ENCODE measurements around the gene PHOSPHO1. TPM values are rescaled to one million over a fixed set of nuclear protein-coding genes. Genes with fewer than 3 reads are reported as not detected.
A peak's percentile ranks its signal among the peaks of the same experiment; 100 is the strongest.

The PHOSPHO1 gene
- polyA plus RNA-seq, 2 of the 4 experiments (the other 2 are of a cell fraction), result 0.32 to 1.6 TPM

GRCh38 chr17:49196520-49196919 lies 34.1 kb downstream of the PHOSPHO1 start:
- TF ChIP-seq ESRRA (IDR thresholded peaks at IDR 0.05; ENCODE audit: borderline replicate concordance, low read length) (no peak), EHF (CRISPR knock-in tag; IDR thresholded peaks at IDR 0.05) (no peak), HEYL (CRISPR knock-in tag; IDR thresholded peaks at IDR 0.05) (no peak), ZNF302 (CRISPR knock-in tag; IDR thresholded peaks at IDR 0.05) (no peak), POLR2AphosphoS2 (conservative IDR thresholded peaks at IDR 0.05; ENCODE audit: low read length) (no peak), EP300 (IDR thresholded peaks at IDR 0.05) (no peak), CHD4 (IDR thresholded peaks at IDR 0.05; ENCODE audit: borderline replicate concordance) (no peak), ZFP36 (IDR thresholded peaks at IDR 0.05; ENCODE audit: borderline replicate concordance, partially characterized antibody) (no peak), TFCP2L1 (CRISPR knock-in tag; IDR thresholded peaks at IDR 0.05) (no peak)
- peaks cover 20% of the 10 kb centered on the region for H3K4me1 ChIP-seq
- no peak for DNase-seq (ENCODE audit: low read depth in 1 of 2, low spot score in 1 of 2)
- no peak for FAIRE-seq
- no peak overlapping the region for H3K4me3 ChIP-seq
- CTCF ChIA-PET, result interaction anchor here (1.1 to 17.4 kb wide), 2 partner anchors 25 to 33 kb away, joined by 3 to 224 read pairs; partner anchors contain the start of gene PHOSPHO1
- no peak overlapping the region for H3K4me2 ChIP-seq
- POLR2A ChIA-PET, result no interaction called here
- no peaks in the 10 kb centered on the region for H3K9me3 ChIP-seq
- H3K27ac ChIP-seq, result peak overlapping the region in 1 of 2 experiments; percentile 67; a peak in 3 of 6 replicates
- ATAC-seq, result no peak
- WGBS (ENCODE audit: missing lambda C conversion rate), result 91% methylated on average over 3 of the region's 3 CpGs

- DNase-seq (ENCODE audit: low read depth in 1 of 2, low spot score in 1 of 2) (no peak), ATAC-seq (no peak), FAIRE-seq (no peak)
- H3K9me3 ChIP-seq, result no peaks in the 10 kb centered on the region
- ChIA-PET POLR2A (no interaction called here), CTCF (interaction anchor here (1.1 to 17.4 kb wide), 4 partner anchors 26 to 163 kb away, joined by 3 to 224 read pairs (median 8); partner anchors contain the start of gene PHOSPHO1)
- TF ChIP-seq FOSB (CRISPR knock-in tag; IDR thresholded peaks at IDR 0.05) (no peak), ATOH8 (CRISPR knock-in tag; IDR thresholded peaks at IDR 0.05; ENCODE audit: low read depth) (no peak), BHLHE40 (IDR thresholded peaks at IDR 0.05; ENCODE audit: low read depth, low read length) (no peak), HOXB5 (CRISPR knock-in tag; IDR thresholded peaks at IDR 0.05) (no peak), RFX5 (IDR thresholded peaks at IDR 0.05) (no peak), HOXA7 (CRISPR knock-in tag; IDR thresholded peaks at IDR 0.05) (no peak), POLR2A (IDR thresholded peaks at IDR 0.05; ENCODE audit: low read length) (no peak), HOXB13 (CRISPR knock-in tag; IDR thresholded peaks at IDR 0.05; ENCODE audit: low read depth) (no peak), ESRRA (IDR thresholded peaks at IDR 0.05; ENCODE audit: borderline replicate concordance, low read length) (no peak)
- TF ChIP-seq, protein P1, sequence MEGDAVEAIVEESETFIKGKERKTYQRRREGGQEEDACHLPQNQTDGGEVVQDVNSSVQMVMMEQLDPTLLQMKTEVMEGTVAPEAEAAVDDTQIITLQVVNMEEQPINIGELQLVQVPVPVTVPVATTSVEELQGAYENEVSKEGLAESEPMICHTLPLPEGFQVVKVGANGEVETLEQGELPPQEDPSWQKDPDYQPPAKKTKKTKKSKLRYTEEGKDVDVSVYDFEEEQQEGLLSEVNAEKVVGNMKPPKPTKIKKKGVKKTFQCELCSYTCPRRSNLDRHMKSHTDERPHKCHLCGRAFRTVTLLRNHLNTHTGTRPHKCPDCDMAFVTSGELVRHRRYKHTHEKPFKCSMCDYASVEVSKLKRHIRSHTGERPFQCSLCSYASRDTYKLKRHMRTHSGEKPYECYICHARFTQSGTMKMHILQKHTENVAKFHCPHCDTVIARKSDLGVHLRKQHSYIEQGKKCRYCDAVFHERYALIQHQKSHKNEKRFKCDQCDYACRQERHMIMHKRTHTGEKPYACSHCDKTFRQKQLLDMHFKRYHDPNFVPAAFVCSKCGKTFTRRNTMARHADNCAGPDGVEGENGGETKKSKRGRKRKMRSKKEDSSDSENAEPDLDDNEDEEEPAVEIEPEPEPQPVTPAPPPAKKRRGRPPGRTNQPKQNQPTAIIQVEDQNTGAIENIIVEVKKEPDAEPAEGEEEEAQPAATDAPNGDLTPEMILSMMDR (IDR thresholded peaks at IDR 0.05), result no peak
- TF ChIP-seq, protein P2, sequence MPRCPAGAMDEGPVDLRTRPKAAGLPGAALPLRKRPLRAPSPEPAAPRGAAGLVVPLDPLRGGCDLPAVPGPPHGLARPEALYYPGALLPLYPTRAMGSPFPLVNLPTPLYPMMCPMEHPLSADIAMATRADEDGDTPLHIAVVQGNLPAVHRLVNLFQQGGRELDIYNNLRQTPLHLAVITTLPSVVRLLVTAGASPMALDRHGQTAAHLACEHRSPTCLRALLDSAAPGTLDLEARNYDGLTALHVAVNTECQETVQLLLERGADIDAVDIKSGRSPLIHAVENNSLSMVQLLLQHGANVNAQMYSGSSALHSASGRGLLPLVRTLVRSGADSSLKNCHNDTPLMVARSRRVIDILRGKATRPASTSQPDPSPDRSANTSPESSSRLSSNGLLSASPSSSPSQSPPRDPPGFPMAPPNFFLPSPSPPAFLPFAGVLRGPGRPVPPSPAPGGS (IDR thresholded peaks at IDR 0.05), result no peak
- WGBS (ENCODE audit: missing lambda C conversion rate), result 86% methylated on average over 4 of the region's 4 CpGs
- no peak overlapping the region for H3K4me3 ChIP-seq
- peaks cover 26% of the 10 kb centered on the region for H3K4me1 ChIP-seq
- H3K4me2 ChIP-seq, result no peak overlapping the region
- H3K27ac ChIP-seq, result no peak overlapping the region
Observed at GRCh38 chr17:49195751-49196150, 34.8 kb downstream of the PHOSPHO1 start.

DNA sequence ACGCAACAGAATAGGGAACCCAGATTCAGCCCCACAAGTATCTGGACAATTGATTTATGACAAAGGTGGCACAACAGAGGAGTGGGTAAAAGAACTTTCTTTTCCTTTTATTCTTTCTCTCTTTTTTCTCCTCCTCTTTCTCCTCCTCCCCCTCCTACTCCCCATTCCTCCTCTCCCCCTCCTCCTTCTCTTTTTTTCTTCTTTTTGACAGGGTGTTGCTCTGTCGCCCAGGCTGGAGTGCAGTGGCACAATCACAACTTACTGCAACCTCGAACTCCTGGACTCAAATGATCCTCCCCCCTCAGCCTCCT lies 36.3 kb downstream of the PHOSPHO1 start:
- FAIRE-seq (no peak), ATAC-seq (no peak), DNase-seq (ENCODE audit: low read depth in 1 of 2, low spot score in 1 of 2) (no peak)
- CTCF ChIA-PET, result interaction anchor here (1.0 to 17.4 kb wide), 6 partner anchors 12 to 162 kb away, joined by 3 to 224 read pairs (median 4); partner anchors contain the start of gene PHOSPHO1
- peak overlapping the region; percentile 88 for H3K4me2 ChIP-seq
- H3K27ac ChIP-seq, result peak overlapping the region in 1 of 2 experiments; percentile 96; a peak in 4 of 6 replicates
- POLR2A ChIA-PET, result interaction anchor here (1.0 kb wide), 1 partner anchor 47 kb away, joined by 4 read pairs; no protein-coding TSS in a partner anchor
- H3K4me3 ChIP-seq, result 0 out of 3 replicates have a peak overlapping the region, but pooled peaks have one; percentile 64
- no peak for TF ChIP-seq HOXA7 (CRISPR knock-in tag; IDR thresholded peaks at IDR 0.05)
- TF ChIP-seq ZC3H11A (IDR thresholded peaks at IDR 0.05), result no peak
- no peak for TF ChIP-seq FOXS1 (CRISPR knock-in tag; IDR thresholded peaks at IDR 0.05)
- no peak for TF ChIP-seq TP53 (CRISPR knock-in tag; IDR thresholded peaks at IDR 0.05)
- no peak for TF ChIP-seq JUN (IDR thresholded peaks at IDR 0.05)
- TF ChIP-seq EHMT2 (IDR thresholded peaks at IDR 0.05; ENCODE audit: low read depth), result no peak
- TF ChIP-seq ZNF302 (CRISPR knock-in tag; IDR thresholded peaks at IDR 0.05), result no peak
- TF ChIP-seq CHD4 (IDR thresholded peaks at IDR 0.05; ENCODE audit: borderline replicate concordance), result no peak
- TF ChIP-seq EP300 (IDR thresholded peaks at IDR 0.05), result no peak
- TF ChIP-seq CBX8 (IDR thresholded peaks at IDR 0.05), result no peak
- no peak for TF ChIP-seq RARB (CRISPR knock-in tag; IDR thresholded peaks at IDR 0.05)
- no peak for TF ChIP-seq NFE2L2 (conservative IDR thresholded peaks at IDR 0.05; ENCODE audit: low read length)
- no peaks in the 10 kb centered on the region for H3K9me3 ChIP-seq
- 66% methylated on average over 3 of the region's 3 CpGs for WGBS (ENCODE audit: missing lambda C conversion rate)
- peaks cover 27% of the 10 kb centered on the region for H3K4me1 ChIP-seq
